ENCODE data around the gene HNRNPLL. TPM values are rescaled to one million over a fixed set of nuclear protein-coding genes. Genes with fewer than 3 reads are reported as not detected.

Gene HNRNPLL
- total and polyA plus RNA-seq, 2 experiments from 2014 or later, result 42.5 to 53.4 TPM

GRCh38 chr2:38527338-38528007 lies 75.3 kb downstream of the HNRNPLL start (continued):
- TF ChIP-seq ZNF462 (CRISPR knock-in tag; IDR thresholded peaks at IDR 0.05) (no peak), POLR2AphosphoS5 (IDR thresholded peaks at IDR 0.05; ENCODE audit: low read depth) (no peak)

- H3K27ac Mint-ChIP-seq, result no peak overlapping the region
- TF ChIP-seq ETS1 (IDR thresholded peaks at IDR 0.05) (no peak), ZNF462 (CRISPR knock-in tag; IDR thresholded peaks at IDR 0.05) (no peak), CTCF (conservative IDR thresholded peaks at IDR 0.05; ENCODE audit: low read depth in 2 of 2) (no peak)
Observed at GRCh38 chr2:38526195-38526594, 76.5 kb downstream of the HNRNPLL start.

More at GRCh38 chr2:38526195-38526594, 76.5 kb downstream of the HNRNPLL start:
- Mint-ChIP-seq H3K36me3 (ENCODE audit: low read depth) (no peaks in the 10 kb centered on the region), H3K4me1 (peaks cover 23% of the 10 kb centered on the region), H3K27me3 (ENCODE audit: insufficient read depth, low read depth, poor library complexity) (peaks cover 6% of the 10 kb centered on the region), H3K4me3 (no peak overlapping the region), H3K9me3 (no peaks in the 10 kb centered on the region)
- Histone ChIP-seq H2AFZ (no peak overlapping the region), H3K4me3 (no peak overlapping the region), H3K36me3 (ENCODE audit: insufficient read depth) (no peaks in the 10 kb centered on the region), H3F3A (replicated peaks; ENCODE audit: low read depth) (no peaks in the 10 kb centered on the region), H3K4me1 (ENCODE audit: insufficient read depth) (peaks cover 14% of the 10 kb centered on the region), H3K9me2 (ENCODE audit: insufficient read depth) (no peaks in the 10 kb centered on the region), H3K79me2 (replicated peaks; ENCODE audit: insufficient read depth) (no peaks in the 10 kb centered on the region), H3K4me2 (no peak overlapping the region), H4K20me1 (replicated peaks; ENCODE audit: insufficient read depth) (no peaks in the 10 kb centered on the region), H3K27me3 (ENCODE audit: insufficient read depth) (no peaks in the 10 kb centered on the region), H3K27ac (ENCODE audit: low read depth) (no peak overlapping the region)
- DNase-seq (ENCODE audit: low spot score) (no peak), ATAC-seq (no peak)
